Thyroid gland (tissue), 4 donors: Measurements from ENCODE around the gene SIK3.

Experiments
- CTCF ChIP-seq, 6 experiments: fragments of 200-600 bp in 3 of 6; fragments of 450-650 bp in 3 of 6; sonication (generic) in 3 of 6; IDR thresholded peaks; one replicate each; pipeline ENCODE4 v1.5.1; 2016 to 2019; ENCODE audit warnings: antibody characterized with exemption in 6 of 6, mild to moderate bottlenecking in 2 of 6, inconsistent platforms in 1 of 6, moderate library complexity in 1 of 6
- POLR2A ChIP-seq, 2 donors: fragments of 450-650 bp; IDR thresholded peaks; one replicate each; pipeline ENCODE4 v1.6.1; 2017; ENCODE audit warnings: antibody characterized with exemption in 2 of 2, mild to moderate bottlenecking in 2 of 2, moderate library complexity in 1 of 2

GRCh38 chr11:116793772-116794097 is 304.5 kb downstream of the SIK3 start:
- TF ChIP-seq CTCF (IDR thresholded peaks at IDR 0.05) = no peak
- no peak for TF ChIP-seq POLR2A (IDR thresholded peaks at IDR 0.05)
